ENCODE results near the gene DCDC2.
"Not testable (repeated sequence)": the region's sequence is repeated elsewhere in the genome, so short reads cannot be mapped to it uniquely, and the experiment has no call there.

The DCDC2 gene

GRCh38 chr6:24329022-24329421 is 28.8 kb downstream of the DCDC2 start:
- DNase-seq (ENCODE audit: low spot score) (no peak), FAIRE-seq (no peak)

GRCh38 chr6:24327756-24328155 is 30.1 kb downstream of the DCDC2 start:
- DNase-seq (ENCODE audit: low spot score) (no peak), FAIRE-seq (no peak)

GRCh38 chr6:24325978-24326377 is 31.9 kb downstream of the DCDC2 start:
- DNase-seq (ENCODE audit: low spot score) (no peak), FAIRE-seq (no peak)

- no peak for FAIRE-seq
- no peak for DNase-seq (ENCODE audit: low spot score)
These were observed 33.2 kb downstream of the DCDC2 start for GRCh38 chr6:24324617-24325016.

- no peak for FAIRE-seq
- no peak for DNase-seq (ENCODE audit: low spot score)
These were observed 34.1 kb downstream of the DCDC2 start for GRCh38 chr6:24323632-24324337.

GRCh38 chr6:24322924-24323323 is 34.9 kb downstream of the DCDC2 start:
- FAIRE-seq (no peak), DNase-seq (ENCODE audit: low spot score) (no peak)

GRCh38 chr6:24322446-24322845 is 35.4 kb downstream of the DCDC2 start:
- FAIRE-seq; DNase-seq (ENCODE audit: low spot score): not testable (repeated sequence)

- no peak for DNase-seq (ENCODE audit: low spot score)
- FAIRE-seq: no peak
These were observed 36.2 kb downstream of the DCDC2 start for GRCh38 chr6:24321538-24322162.

- peak; percentile 65 for DNase-seq (ENCODE audit: low spot score)
- peak; percentile 13 for FAIRE-seq
These were observed 44.4 kb downstream of the DCDC2 start for GRCh38 chr6:24313251-24314141.

- DNase-seq (ENCODE audit: low spot score); FAIRE-seq: not testable (repeated sequence)
These were observed 46.1 kb downstream of the DCDC2 start for GRCh38 chr6:24311775-24312174.

GRCh38 chr6:24307881-24308280 is 50.0 kb downstream of the DCDC2 start:
- DNase-seq (ENCODE audit: low spot score): no peak
- FAIRE-seq: no peak

- FAIRE-seq: no peak
- no peak for DNase-seq (ENCODE audit: low spot score)
These were observed 50.9 kb downstream of the DCDC2 start for GRCh38 chr6:24306936-24307335.

- no peak for FAIRE-seq
These were observed 51.8 kb downstream of the DCDC2 start for GRCh38 chr6:24306038-24306437.

GRCh38 chr6:24296944-24297343 is 60.9 kb downstream of the DCDC2 start:
- DNase-seq (ENCODE audit: low spot score): no peak

More at GRCh38 chr6:24306038-24306437, 51.8 kb downstream of the DCDC2 start:
- DNase-seq (ENCODE audit: low spot score): no peak

GRCh38 chr6:24293852-24294251 is 64.0 kb downstream of the DCDC2 start:
- DNase-seq (ENCODE audit: low spot score); FAIRE-seq: not testable (repeated sequence)

More at GRCh38 chr6:24296944-24297343, 60.9 kb downstream of the DCDC2 start:
- no peak for FAIRE-seq

GRCh38 chr6:24287239-24287638 is 70.6 kb downstream of the DCDC2 start:
- no peak for DNase-seq (ENCODE audit: low spot score)
- FAIRE-seq: no peak

GRCh38 chr6:24284006-24284405 is 73.9 kb downstream of the DCDC2 start:
- DNase-seq (ENCODE audit: low spot score) (no peak), FAIRE-seq (no peak)

- FAIRE-seq (no peak), DNase-seq (ENCODE audit: low spot score) (peak; percentile 77)
These were observed 74.5 kb downstream of the DCDC2 start for GRCh38 chr6:24283043-24283985.

- DNase-seq (ENCODE audit: low spot score) (peak; percentile 23), FAIRE-seq (no peak)
These were observed 83.3 kb downstream of the DCDC2 start for GRCh38 chr6:24274441-24275083.
